OCI-M2 (cell line): ENCODE results near the gene PCDHGA2.
"Not testable (repeated sequence)": the region's sequence is repeated elsewhere in the genome, so short reads cannot be mapped to it uniquely, and the experiment has no call there.

ENCODE experiments used
- DNase-seq: peaks from one replicate; lab custom pipeline; 2025; ENCODE audit not compliant: unreplicated experiment; lab: John Stamatoyannopoulos, UW

Gene PCDHGA2

GRCh38 chr5:141346017-141346416, 7.5 kb downstream of the PCDHGA2 start:
- not testable (repeated sequence) for DNase-seq

DNA sequence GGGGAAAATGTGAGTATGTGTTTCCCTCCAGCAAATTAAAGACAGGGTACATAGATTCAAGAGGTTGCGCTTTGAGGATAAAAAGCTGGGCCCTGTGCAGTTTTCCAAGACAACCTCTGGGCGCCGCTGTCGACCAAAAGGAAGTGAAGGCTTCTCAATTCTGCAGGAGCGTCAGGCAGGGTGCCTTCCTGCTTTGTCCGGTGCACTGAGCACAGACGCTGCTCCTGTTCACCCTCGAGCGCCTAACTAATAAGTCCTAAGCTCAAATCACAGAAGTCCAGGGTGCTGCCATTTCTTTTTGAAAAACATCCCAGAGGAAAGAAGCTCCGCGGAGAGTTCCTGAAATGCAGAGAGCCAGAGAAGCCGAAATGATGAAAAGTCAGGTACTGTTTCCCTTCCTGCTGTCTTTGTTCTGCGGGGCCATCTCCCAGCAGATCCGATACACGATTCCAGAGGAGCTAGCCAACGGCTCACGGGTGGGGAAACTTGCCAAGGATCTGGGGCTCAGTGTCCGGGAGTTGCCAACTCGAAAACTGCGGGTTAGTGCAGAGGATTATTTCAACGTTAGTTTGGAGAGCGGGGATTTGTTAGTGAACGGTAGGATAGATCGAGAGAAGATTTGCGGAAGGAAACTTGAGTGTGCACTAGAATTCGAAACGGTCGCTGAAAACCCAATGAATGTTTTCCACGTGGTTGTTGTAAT, 11.5 kb downstream of the PCDHGA2 start, which contains the start of gene PCDHGB1:
Gene PCDHGB1 (plus strand): TSS at position 183 of the 703 bp plus-strand sequence. CDS start 162 bp downstream, at position 345.
- no peak for DNase-seq

DNA sequence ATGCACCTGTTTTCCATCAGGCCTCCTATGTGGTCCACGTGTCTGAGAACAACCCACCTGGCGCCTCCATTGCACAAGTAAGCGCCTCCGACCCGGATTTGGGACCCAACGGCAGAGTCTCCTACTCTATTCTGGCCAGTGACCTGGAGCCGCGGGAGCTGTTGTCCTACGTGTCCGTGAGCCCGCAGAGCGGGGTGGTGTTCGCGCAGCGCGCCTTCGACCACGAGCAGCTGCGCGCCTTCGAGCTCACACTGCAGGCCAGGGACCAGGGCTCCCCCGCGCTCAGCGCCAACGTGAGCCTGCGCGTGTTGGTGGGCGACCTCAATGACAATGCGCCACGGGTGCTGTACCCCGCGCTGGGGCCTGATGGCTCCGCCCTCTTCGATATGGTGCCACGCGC, 13.0 kb downstream of the PCDHGA2 start:
- no peak for DNase-seq

DNA sequence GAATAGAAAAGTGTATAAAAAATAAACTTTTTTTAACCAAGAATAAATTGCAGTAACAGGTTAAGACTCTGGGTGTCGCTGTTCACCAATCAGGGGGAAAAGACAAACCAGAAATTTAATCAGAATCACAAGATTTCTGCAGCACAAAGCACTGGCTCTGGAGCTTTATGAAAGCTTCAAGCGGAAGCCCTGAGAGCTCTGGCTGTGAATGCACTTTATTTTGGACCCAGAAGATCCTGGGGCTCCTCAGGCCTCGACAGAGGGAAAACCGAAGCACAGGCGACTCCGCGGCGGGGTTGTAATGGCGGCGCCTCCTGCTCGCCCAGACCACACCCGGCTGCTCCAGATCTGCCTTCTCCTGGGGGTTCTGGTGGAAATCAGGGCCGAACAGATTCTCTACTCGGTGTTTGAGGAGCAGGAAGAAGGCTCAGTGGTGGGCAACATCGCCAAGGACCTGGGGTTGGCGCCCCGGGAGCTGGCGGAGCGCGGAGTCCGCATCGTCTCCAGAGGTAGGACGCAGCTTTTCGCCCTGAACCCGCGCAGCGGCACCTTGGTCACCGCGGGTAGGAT, 16.4 kb downstream of the PCDHGA2 start, which contains the start of gene PCDHGA4:
Gene PCDHGA4 (plus strand): TSS at position 122 of the 570 bp plus-strand sequence. CDS start 87 bp downstream, at position 209.
- DNase-seq = no peak

GRCh38 chr5:141355641-141356040, 17.1 kb downstream of the PCDHGA2 start:
- DNase-seq = no peak

DNA sequence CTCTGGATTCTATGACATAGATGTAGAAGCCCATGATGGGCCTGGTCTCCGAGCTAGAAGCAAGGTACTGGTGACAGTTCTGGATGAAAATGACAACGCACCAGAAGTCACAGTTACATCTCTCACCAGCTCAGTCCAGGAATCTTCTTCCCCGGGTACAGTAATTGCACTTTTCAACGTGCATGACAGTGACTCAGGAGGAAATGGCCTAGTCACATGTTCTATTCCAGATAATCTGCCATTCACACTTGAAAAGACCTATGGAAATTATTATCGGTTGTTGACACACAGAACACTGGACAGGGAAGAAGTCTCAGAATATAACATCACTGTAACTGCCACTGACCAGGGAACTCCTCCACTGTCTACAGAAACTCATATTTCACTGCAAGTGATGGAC, 17.6 kb downstream of the PCDHGA2 start:
- no peak for DNase-seq

DNA sequence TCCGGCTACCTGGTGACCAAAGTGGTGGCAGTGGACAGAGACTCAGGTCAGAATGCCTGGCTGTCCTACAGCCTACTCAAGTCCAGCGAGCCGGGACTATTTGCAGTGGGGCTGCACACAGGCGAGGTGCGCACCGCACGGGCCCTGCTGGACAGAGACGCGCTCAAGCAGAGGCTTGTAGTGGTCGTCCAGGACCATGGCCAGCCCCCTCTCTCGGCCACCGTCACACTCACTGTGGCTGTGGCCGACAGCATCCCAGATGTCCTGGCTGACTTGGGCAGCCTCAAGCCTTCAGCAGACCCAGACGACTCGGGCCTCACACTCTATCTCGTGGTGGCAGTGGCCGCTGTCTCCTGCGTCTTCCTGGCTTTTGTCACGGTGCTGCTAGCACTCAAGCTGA, 18.4 kb downstream of the PCDHGA2 start:
- DNase-seq = no peak

- no peak for DNase-seq
Observed at GRCh38 chr5:141359790-141360426, 21.3 kb downstream of the PCDHGA2 start, which contains the start of gene PCDHGB2. Gene PCDHGB2 (plus strand): TSS chr5:141359994. CDS start chr5:141360136, 142 bp downstream.

DNA sequence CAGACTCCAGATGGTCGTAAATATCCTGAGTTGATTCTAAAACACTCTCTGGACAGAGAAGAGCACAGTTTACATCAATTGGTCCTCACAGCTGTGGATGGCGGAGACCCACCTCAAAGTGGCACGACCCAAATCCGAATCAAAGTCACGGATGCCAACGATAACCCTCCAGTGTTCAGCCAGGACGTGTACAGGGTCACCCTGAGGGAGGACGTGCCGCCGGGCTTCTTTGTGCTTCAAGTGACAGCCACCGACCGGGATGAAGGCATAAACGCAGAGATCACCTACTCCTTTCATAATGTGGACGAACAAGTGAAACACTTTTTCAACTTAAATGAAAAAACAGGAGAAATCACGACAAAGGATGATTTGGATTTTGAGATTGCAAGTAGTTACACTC, 22.1 kb downstream of the PCDHGA2 start:
- no peak for DNase-seq

GRCh38 chr5:141362719-141363118, 24.2 kb downstream of the PCDHGA2 start:
- no peak for DNase-seq

DNA sequence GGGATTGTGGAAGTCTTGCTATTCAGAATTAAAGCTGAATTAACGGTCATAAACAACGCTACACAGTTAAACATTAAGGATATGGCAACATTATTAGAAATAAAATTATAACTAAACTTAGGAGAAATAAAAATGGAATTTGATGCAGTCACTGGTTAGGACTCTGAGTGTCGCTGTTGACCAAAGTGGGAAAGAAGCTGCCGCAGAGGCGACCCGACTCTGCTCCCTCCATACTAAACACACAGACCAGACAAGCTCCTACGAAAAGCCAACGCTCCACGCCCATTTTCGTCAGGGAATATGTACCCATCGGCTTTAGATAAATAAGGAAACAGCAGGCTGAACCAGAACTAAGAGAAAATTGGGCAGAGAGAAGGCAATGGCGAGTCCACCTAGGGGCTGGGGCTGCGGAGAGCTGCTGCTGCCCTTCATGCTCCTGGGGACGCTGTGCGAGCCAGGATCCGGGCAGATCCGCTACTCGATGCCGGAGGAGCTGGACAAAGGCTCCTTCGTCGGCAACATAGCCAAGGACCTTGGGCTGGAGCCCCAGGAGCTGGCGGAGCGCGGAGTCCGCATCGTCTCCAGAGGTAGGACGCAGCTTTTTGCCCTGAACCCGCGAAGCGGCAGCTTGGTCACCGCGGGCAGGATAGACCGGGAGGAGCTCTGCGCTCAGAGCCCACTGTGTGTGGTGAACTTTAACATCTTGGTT, 25.5 kb downstream of the PCDHGA2 start, which contains the start of gene PCDHGA5:
Gene PCDHGA5 (plus strand): TSS at position 211 of the 709 bp plus-strand sequence. CDS start 169 bp downstream, at position 380.
- DNase-seq = no peak

- no peak for DNase-seq
Observed at GRCh38 chr5:141366016-141366896, 27.7 kb downstream of the PCDHGA2 start.

- no peak for DNase-seq
Observed at GRCh38 chr5:141369994-141370848, 31.7 kb downstream of the PCDHGA2 start, which contains the start of gene PCDHGB3. Gene PCDHGB3 (plus strand): TSS chr5:141370242. CDS start chr5:141370395, 153 bp downstream.

DNA sequence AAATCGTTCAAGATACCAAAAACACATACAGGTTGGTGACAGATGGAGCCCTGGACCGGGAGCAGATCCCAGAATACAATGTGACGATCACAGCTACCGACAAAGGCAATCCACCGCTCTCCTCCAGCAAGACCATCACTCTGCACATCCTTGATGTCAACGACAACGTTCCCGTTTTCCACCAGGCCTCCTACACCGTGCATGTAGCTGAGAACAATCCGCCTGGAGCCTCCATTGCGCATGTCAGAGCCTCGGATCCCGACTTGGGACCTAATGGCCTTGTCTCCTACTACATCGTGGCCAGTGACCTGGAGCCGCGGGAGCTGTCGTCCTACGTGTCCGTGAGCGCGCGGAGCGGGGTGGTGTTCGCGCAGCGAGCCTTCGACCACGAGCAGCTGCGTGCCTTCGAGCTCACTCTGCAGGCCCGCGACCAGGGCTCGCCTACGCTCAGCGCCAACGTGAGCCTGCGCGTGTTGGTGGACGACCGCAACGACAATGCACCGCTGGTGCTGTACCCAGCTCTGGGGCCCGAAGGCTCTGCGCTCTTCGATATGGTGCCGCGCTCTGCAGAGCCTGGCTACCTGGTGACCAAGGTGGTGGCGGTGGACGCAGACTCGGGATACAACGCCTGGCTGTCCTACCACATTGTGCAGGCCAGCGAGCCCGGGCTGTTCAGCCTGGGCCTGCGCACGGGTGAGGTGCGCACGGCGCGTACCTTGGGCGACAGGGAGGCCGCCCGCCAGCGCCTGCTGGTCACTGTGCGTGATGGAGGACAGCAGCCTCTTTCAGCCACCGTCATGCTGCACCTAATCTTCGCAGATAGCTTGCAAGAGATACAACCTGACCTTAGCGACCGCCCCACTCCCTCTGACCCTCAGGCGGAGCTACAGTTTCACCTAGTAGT, 33.3 kb downstream of the PCDHGA2 start:
- DNase-seq = no peak

DNA sequence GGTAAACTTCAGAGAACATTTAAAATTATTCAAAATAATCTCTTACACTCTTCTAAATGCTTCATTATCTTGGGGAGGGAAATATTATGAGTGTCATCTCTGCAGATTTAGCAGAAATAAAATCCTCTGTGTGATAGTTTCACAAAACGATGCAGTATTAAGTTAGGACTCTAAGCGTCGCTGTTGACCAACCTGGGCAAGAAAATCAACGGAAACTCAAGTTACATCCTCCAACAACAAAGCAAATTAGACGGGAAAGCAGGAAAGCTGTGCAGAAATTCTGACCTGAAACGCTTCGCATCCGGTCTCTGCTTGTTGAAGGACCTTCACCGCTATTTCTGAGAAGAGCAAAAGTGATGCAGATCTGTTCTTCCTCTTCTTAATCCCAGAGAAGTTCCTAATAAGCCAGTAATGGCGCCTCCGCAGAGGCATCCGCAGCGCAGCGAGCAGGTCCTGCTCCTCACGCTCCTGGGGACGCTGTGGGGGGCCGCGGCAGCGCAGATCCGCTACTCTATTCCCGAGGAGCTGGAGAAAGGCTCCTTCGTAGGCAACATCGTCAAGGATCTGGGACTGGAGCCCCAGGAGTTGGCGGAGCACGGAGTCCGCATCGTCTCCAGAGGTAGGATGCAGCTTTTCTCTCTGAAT, 35.2 kb downstream of the PCDHGA2 start, which contains the start of gene PCDHGA6:
Gene PCDHGA6 (plus strand): TSS at position 219 of the 645 bp plus-strand sequence. CDS start 193 bp downstream, at position 412.
- DNase-seq = no peak

GRCh38 chr5:141374627-141375026, 36.1 kb downstream of the PCDHGA2 start:
- DNase-seq = no peak

DNA sequence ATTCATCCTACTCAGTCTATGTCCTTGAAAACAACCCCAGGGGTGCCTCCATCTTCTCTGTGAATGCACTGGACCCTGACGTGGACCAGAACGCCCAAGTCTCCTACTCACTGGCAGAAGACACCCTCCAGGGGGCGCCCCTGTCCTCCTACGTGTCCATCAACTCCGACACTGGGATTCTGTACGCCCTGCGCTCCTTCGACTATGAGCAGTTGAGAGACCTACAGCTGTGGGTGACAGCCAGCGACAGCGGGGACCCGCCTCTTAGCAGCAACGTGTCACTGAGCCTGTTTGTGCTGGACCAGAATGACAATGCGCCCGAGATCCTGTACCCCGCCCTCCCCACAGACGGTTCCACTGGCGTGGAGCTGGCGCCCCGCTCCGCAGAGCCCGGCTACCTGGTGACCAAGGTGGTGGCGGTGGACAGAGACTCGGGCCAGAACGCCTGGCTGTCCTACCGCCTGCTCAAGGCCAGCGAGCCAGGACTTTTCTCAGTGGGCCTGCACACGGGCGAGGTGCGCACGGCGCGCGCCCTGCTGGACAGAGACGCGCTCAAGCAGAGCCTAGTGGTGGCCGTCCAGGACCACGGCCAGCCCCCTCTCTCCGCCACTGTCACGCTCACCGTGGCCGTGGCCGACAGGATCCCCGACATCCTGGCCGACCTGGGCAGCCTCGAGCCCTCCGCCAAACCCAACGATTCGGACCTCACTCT, 37.0 kb downstream of the PCDHGA2 start:
- DNase-seq = not testable (repeated sequence)
